Measurements from ENCODE around the gene GAPDHS. TPM values are rescaled to one million over a fixed set of nuclear protein-coding genes. Genes with fewer than 3 reads are reported as not detected.

GAPDHS gene
- total RNA-seq, 2 donors from 2014 or later: 13.4 TPM; not detected in 1

- Histone ChIP-seq H3K27ac (no peak overlapping the region), H3K36me3 (no peaks in the 10 kb centered on the region), H3K4me3 (no peak overlapping the region), H3K27me3 (replicated peaks; ENCODE audit: insufficient read depth) (peaks cover 8% of the 10 kb centered on the region), H3K4me1 (replicated peaks) (no peaks in the 10 kb centered on the region), H3K9me3 (no peaks in the 10 kb centered on the region)
- TF ChIP-seq, protein P1, sequence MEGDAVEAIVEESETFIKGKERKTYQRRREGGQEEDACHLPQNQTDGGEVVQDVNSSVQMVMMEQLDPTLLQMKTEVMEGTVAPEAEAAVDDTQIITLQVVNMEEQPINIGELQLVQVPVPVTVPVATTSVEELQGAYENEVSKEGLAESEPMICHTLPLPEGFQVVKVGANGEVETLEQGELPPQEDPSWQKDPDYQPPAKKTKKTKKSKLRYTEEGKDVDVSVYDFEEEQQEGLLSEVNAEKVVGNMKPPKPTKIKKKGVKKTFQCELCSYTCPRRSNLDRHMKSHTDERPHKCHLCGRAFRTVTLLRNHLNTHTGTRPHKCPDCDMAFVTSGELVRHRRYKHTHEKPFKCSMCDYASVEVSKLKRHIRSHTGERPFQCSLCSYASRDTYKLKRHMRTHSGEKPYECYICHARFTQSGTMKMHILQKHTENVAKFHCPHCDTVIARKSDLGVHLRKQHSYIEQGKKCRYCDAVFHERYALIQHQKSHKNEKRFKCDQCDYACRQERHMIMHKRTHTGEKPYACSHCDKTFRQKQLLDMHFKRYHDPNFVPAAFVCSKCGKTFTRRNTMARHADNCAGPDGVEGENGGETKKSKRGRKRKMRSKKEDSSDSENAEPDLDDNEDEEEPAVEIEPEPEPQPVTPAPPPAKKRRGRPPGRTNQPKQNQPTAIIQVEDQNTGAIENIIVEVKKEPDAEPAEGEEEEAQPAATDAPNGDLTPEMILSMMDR (IDR thresholded peaks at IDR 0.05): no peak
- TF ChIP-seq POLR2A (IDR thresholded peaks at IDR 0.05): no peak
- TF ChIP-seq POLR2AphosphoS5 (IDR thresholded peaks at IDR 0.05): no peak
- intact Hi-C loops (cut with DNase I): no loop called here
- no peak for DNase-seq (ENCODE audit: low spot score)
- WGBS: 91% methylated on average over 23 of the region's 23 CpGs
Measured at GRCh38 chr19:35559781-35560180, 26.5 kb downstream of the GAPDHS start.

DNA sequence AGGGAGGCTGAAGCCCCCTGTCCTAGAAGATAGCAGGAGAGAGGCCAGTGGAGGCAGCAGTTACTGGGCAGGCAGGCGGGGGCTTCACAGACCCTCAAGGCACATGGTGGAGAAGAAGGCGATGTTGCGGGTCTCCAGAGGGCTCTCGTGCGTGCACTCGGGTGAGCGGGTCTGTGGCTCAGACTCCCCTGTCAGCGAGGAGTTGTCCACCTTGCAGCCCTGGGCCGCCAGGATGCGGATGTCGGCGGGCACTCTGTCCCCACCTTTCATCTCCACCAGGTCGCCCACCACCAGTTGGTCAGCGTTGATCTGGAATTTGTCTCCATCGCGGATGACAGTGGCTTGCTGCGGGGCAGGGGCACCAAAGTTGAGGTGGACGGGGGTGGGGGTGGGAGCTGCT is 27.0 kb downstream of the GAPDHS start:
- 94% methylated on average over 18 of the region's 18 CpGs for WGBS
- no peak for TF ChIP-seq POLR2A (IDR thresholded peaks at IDR 0.05)
- TF ChIP-seq POLR2AphosphoS5 (IDR thresholded peaks at IDR 0.05): no peak
- no peak for DNase-seq (ENCODE audit: low spot score)
- Histone ChIP-seq H3K27me3 (replicated peaks; ENCODE audit: insufficient read depth) (peaks cover 8% of the 10 kb centered on the region), H3K9me3 (no peaks in the 10 kb centered on the region), H3K4me1 (replicated peaks) (no peaks in the 10 kb centered on the region), H3K27ac (no peak overlapping the region), H3K36me3 (no peaks in the 10 kb centered on the region), H3K4me3 (no peak overlapping the region)
- intact Hi-C loops (cut with DNase I): no loop called here

GRCh38 chr19:35560677-35561076 is 27.4 kb downstream of the GAPDHS start:
- DNase-seq (ENCODE audit: low spot score): no peak
- Histone ChIP-seq H3K36me3 (no peaks in the 10 kb centered on the region), H3K4me3 (no peak overlapping the region), H3K27ac (no peak overlapping the region), H3K4me1 (replicated peaks) (no peaks in the 10 kb centered on the region), H3K9me3 (no peaks in the 10 kb centered on the region), H3K27me3 (replicated peaks; ENCODE audit: insufficient read depth) (peaks cover 8% of the 10 kb centered on the region)
- intact Hi-C loops (cut with DNase I): no loop called here
- TF ChIP-seq POLR2AphosphoS5 (IDR thresholded peaks at IDR 0.05) (no peak), POLR2A (IDR thresholded peaks at IDR 0.05) (no peak)
- TF ChIP-seq, protein P1 (IDR thresholded peaks at IDR 0.05): no peak
- 62% methylated on average over 6 of the region's 6 CpGs for WGBS

- Histone ChIP-seq H3K9me3 (no peaks in the 10 kb centered on the region), H3K36me3 (no peaks in the 10 kb centered on the region), H3K4me1 (replicated peaks) (no peaks in the 10 kb centered on the region), H3K4me3 (no peak overlapping the region), H3K27ac (no peak overlapping the region), H3K27me3 (replicated peaks; ENCODE audit: insufficient read depth) (peaks cover 8% of the 10 kb centered on the region)
- DNase-seq (ENCODE audit: low spot score): no peak
- TF ChIP-seq, protein P1 (IDR thresholded peaks at IDR 0.05): no peak
- TF ChIP-seq POLR2A (IDR thresholded peaks at IDR 0.05) (no peak), POLR2AphosphoS5 (IDR thresholded peaks at IDR 0.05) (no peak)
- WGBS: 89% methylated on average over 6 of the region's 6 CpGs
- intact Hi-C loops (cut with DNase I): no loop called here
Measured at GRCh38 chr19:35561436-35561835, 28.2 kb downstream of the GAPDHS start.

DNA sequence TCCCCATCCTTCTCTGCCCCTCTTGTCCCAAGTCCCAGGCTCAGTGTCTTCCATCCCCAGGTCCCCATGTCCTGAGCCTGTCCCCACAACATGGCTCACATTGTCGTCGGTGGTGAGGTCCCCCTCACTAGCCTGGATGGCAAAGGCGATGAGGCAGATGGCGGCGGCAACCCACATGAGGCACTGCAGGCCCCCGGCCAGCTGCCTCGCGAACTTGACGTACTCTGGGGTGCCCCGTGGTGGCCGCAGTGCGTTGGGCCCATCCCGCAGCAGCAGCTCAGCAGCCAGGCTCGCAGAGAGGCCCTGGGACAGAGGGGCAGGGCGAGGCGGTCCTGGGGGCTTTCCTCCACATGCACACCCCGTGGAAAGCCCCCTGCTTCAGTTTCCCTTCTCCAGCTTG is 29.1 kb downstream of the GAPDHS start:
- intact Hi-C loops (cut with DNase I): no loop called here
- Histone ChIP-seq H3K27ac (no peak overlapping the region), H3K27me3 (replicated peaks; ENCODE audit: insufficient read depth) (peaks cover 8% of the 10 kb centered on the region), H3K9me3 (no peaks in the 10 kb centered on the region), H3K36me3 (no peaks in the 10 kb centered on the region), H3K4me1 (replicated peaks) (no peaks in the 10 kb centered on the region), H3K4me3 (no peak overlapping the region)
- DNase-seq (ENCODE audit: low spot score): no peak
- TF ChIP-seq POLR2A (IDR thresholded peaks at IDR 0.05) (no peak), POLR2AphosphoS5 (IDR thresholded peaks at IDR 0.05) (no peak)
- TF ChIP-seq, protein P1 (IDR thresholded peaks at IDR 0.05): no peak
- 57% methylated on average over 16 of the region's 17 CpGs for WGBS
